Measurements from ENCODE around the gene NYNRIN. TPM values are rescaled to one million over a fixed set of nuclear protein-coding genes. Genes with fewer than 3 reads are reported as not detected.
"Not testable (repeated sequence)": the region's sequence is repeated elsewhere in the genome, so short reads cannot be mapped to it uniquely, and the experiment has no call there.

Gene NYNRIN
- total RNA-seq, 4 donors from 2014 or later: 6.9 to 19.9 (median 11.5) TPM

DNA sequence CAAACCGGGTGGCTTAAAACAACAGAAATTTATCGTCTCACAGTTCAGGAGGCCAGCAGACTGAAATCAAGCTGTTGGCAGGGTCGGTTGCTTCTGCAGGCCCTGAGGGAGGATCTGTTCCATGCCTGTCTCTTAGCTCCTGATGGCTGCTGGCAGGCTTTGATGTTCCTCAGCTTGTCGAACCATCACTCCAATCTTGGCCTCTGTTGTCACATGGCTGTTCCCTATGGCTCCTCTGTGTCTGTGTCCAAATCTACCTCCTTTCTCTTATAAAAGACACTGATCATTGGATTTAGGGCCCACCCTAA is 16.8 kb upstream of the NYNRIN start:
- no peak for ATAC-seq
- H3K27ac ChIP-seq: no peak overlapping the region

DNA sequence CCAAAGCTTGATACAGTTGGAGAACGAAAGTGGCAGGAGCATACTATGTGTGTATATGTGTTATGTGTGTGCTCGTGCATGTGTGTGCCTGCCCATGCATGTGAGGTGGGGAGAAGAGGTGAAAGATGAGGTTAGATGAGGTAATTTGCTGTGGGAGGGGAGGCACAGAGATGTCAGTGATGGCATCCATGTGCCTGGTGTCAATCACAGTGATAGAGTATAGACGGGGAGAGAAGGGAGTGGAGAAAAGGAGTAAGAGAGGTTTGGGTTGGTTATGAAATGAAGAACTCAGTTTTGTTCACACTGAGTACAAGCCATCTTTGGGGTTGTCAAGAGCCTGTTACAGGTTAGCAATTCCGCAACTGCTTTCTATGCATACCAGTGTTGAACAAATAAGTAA is 14.6 kb upstream of the NYNRIN start:
- ATAC-seq: no peak
- peaks cover 0 to 12% (median 0%) of the 10 kb centered on the region in 3 donors for H3K4me1 ChIP-seq
- no peaks in the 10 kb centered on the region for H3K36me3 ChIP-seq
- TF ChIP-seq POLR2AphosphoS5 (IDR thresholded peaks at IDR 0.05): no peak
- TF ChIP-seq, protein P1, sequence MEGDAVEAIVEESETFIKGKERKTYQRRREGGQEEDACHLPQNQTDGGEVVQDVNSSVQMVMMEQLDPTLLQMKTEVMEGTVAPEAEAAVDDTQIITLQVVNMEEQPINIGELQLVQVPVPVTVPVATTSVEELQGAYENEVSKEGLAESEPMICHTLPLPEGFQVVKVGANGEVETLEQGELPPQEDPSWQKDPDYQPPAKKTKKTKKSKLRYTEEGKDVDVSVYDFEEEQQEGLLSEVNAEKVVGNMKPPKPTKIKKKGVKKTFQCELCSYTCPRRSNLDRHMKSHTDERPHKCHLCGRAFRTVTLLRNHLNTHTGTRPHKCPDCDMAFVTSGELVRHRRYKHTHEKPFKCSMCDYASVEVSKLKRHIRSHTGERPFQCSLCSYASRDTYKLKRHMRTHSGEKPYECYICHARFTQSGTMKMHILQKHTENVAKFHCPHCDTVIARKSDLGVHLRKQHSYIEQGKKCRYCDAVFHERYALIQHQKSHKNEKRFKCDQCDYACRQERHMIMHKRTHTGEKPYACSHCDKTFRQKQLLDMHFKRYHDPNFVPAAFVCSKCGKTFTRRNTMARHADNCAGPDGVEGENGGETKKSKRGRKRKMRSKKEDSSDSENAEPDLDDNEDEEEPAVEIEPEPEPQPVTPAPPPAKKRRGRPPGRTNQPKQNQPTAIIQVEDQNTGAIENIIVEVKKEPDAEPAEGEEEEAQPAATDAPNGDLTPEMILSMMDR (IDR thresholded peaks at IDR 0.05): no peak
- TF ChIP-seq POLR2A (IDR thresholded peaks at IDR 0.05): no peak
- TF ChIP-seq EP300 (IDR thresholded peaks at IDR 0.05): no peak
- 58 to 86% methylated on average over 2 to 4 of the region's 4 CpGs for WGBS, 2 donors (ENCODE audit: low coverage in 1 of 2)
- H3K9me3 ChIP-seq: no peaks in the 10 kb centered on the region
- no peaks in the 10 kb centered on the region for H3K27me3 ChIP-seq
- no peak overlapping the region for H3K27ac ChIP-seq
- no peak overlapping the region for H3K4me3 ChIP-seq

More for the DNA sequence above, 16.8 kb upstream of the NYNRIN start:
- TF ChIP-seq POLR2A (IDR thresholded peaks at IDR 0.05) (no peak), POLR2AphosphoS5 (IDR thresholded peaks at IDR 0.05) (no peak), EP300 (IDR thresholded peaks at IDR 0.05) (no peak)
- TF ChIP-seq, protein P1 (IDR thresholded peaks at IDR 0.05): no peak
- H3K9me3 ChIP-seq: no peaks in the 10 kb centered on the region
- H3K27me3 ChIP-seq: no peaks in the 10 kb centered on the region
- no peak overlapping the region for H3K4me3 ChIP-seq
- H3K4me1 ChIP-seq: peaks cover 0 to 16% (median 3%) of the 10 kb centered on the region in 3 donors
- H3K36me3 ChIP-seq: peaks cover 0 to 11% of the 10 kb centered on the region in 2 donors
- 30% methylated on average over 3 of the region's 4 CpGs; no CpG with 5 or more reads in 1 of the 2 donors for WGBS, 2 donors (ENCODE audit: low coverage in 1 of 2)

DNA sequence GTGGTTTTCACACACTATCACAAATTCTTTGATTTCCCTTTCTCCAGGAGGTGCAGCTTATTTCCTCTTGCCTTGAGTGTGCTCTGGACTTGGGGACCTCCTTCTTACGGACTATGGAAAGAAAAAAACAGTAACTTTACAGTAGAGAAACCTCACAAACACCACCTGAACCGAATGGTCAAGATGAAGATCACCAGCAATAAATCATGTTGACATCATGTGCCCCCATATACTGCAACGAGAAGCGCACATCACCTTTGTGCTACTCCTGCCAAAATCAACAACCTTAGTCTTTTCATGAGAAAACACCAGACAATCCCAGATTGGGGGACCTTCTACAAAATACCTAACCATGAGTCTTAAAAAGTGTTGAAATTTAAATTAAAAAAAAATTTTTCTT is 13.3 kb upstream of the NYNRIN start:
- no peaks in the 10 kb centered on the region for H3K27me3 ChIP-seq
- H3K4me3 ChIP-seq: no peak overlapping the region
- 83 to 88% methylated on average over 3 to 4 of the region's 4 CpGs for WGBS, 2 donors (ENCODE audit: low coverage in 1 of 2)
- no peaks in the 10 kb centered on the region for H3K9me3 ChIP-seq
- H3K36me3 ChIP-seq: no peaks in the 10 kb centered on the region
- no peak for ATAC-seq
- H3K27ac ChIP-seq: no peak overlapping the region
- TF ChIP-seq, protein P1 (IDR thresholded peaks at IDR 0.05): no peak
- no peak for TF ChIP-seq POLR2AphosphoS5 (IDR thresholded peaks at IDR 0.05)
- TF ChIP-seq EP300 (IDR thresholded peaks at IDR 0.05): no peak
- no peak for TF ChIP-seq POLR2A (IDR thresholded peaks at IDR 0.05)
- H3K4me1 ChIP-seq: peaks cover 0 to 17% (median 0%) of the 10 kb centered on the region in 3 donors

DNA sequence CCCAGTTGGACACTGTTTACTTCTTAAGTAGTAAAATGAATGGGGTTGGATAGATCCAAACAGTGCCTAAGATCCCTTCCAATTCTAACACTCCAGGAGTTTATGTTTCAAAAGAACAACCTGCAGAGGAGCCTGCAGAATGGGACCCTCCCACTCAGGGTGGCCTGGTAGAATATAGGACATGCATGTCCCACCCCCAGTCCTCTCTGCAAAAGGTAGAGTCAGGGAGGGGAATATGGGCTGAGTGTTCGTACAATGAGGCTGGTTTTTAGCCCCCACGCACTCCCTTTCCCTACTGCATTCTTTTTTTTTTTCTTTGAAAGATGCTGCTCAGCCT is 11.8 kb upstream of the NYNRIN start:
- 33% methylated on average over 2 of the region's 2 CpGs; no CpG with 5 or more reads in 1 of the 2 donors for WGBS, 2 donors (ENCODE audit: low coverage in 1 of 2)
- Histone ChIP-seq H3K9me3 (no peaks in the 10 kb centered on the region), H3K4me1 (peaks cover 0 to 17% (median 0%) of the 10 kb centered on the region in 3 donors), H3K4me3 (no peak overlapping the region), H3K27me3 (peaks cover 5% of the 10 kb centered on the region), H3K27ac (no peak overlapping the region), H3K36me3 (no peaks in the 10 kb centered on the region)
- ATAC-seq: no peak
- TF ChIP-seq EP300 (IDR thresholded peaks at IDR 0.05) (no peak), POLR2A (IDR thresholded peaks at IDR 0.05) (no peak), POLR2AphosphoS5 (IDR thresholded peaks at IDR 0.05) (no peak)
- TF ChIP-seq, protein P1 (IDR thresholded peaks at IDR 0.05): no peak

DNA sequence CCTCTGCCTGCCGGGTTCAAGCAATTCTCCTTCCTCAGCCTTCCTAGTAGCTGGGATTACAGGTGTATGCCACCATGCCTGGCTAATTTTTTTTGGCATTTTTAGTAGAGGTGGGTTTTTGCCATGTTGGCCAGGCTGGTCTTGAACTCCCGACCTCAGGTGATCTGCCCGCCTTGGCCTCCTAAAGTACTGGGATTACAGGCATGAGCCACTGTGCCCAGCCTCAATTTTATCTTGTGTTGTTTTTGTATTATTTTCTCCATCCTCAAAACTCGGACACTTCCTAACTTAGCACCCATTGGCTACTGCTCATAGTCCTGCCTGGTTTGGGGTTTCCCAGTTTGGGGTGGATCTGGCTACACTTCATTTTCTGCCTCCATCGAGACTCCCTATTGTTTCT is 11.2 kb upstream of the NYNRIN start:
- not testable (repeated sequence) for H3K27me3 ChIP-seq, H3K36me3 ChIP-seq, H3K9me3 ChIP-seq, ATAC-seq, H3K27ac ChIP-seq, H3K4me3 ChIP-seq
- 87 to 95% methylated on average over 4 of the region's 5 CpGs for whole genome bisulfite sequencing, 2 donors (ENCODE audit: low coverage in 1 of 2)
- peaks cover 0 to 17% (median 0%) of the 10 kb centered on the region in 3 donors for H3K4me1 ChIP-seq
